GM21529 (cell line): ENCODE results near the gene MYO9A.
"Not testable (repeated sequence)": the region's sequence is repeated elsewhere in the genome, so short reads cannot be mapped to it uniquely, and the experiment has no call there.

Experiments used
- ATAC-seq: cut with Tn5 transposase; IDR thresholded peaks from one replicate; pipeline ENCODE4 v1.9.1; 2021; ENCODE audit not compliant: unreplicated experiment

Gene MYO9A

DNA sequence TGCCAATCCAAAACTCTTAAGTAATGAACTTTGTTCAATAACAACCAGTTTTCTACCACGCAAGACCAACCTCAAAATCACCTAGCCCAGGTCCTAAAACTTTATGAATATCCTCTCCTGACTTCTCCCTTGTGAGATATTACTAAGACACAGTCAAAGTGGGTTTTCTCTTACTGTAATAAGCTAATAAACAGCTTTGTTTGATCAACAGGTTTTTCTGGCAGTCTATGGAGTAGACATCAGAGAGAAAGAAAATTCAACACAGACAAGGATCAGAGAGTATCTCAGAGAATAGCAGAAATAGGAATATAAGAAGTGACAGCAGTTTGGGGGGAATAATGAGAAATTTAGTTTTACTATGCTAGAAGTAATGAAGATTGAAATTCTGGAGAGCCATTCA is 228.0 kb downstream of the MYO9A start:
- ATAC-seq: no peak

- peak; percentile 32 for ATAC-seq
Measured at GRCh38 chr15:71889385-71889784, 228.6 kb downstream of the MYO9A start.

DNA sequence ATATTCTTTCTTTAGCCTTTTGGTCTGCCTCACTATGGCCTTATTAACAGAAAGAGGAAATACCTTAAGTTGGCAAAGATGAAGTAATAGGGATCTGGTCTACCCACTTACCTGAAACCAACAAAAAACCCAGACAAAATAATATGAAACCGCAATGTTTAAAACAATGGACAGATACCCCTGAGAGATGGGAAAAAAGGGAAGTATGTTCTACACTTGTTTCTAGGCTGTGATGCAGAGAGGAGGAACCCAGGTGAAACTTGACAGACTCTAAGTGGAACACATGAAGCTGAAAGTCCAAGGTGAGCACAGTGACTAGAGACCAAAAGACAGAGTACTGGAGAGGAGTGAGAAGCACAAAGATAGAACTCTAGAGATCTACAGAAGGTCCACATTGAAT is 229.2 kb downstream of the MYO9A start:
- peak; percentile 70 for ATAC-seq

DNA sequence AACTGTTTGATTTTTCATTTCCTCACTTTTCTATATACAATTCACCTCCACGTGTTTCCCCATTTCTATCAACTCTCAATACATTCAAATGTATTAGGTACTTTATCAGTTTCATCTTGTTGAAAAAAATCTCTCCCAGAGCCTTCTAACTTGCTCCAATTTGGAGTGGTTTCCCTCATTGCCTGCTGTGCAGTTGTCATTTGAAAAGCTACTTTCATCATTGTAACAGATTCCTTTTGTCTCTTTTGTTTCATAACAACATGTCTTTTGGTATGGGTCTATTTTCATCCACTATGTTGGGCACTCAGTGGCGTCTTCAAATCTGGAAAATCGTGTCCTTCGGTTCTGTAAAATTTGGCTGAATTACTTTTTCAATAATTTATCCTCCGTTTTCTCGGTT is 232.6 kb downstream of the MYO9A start:
- ATAC-seq: no peak

- ATAC-seq: no peak
Measured at GRCh38 chr15:71883447-71883846, 234.5 kb downstream of the MYO9A start.

DNA sequence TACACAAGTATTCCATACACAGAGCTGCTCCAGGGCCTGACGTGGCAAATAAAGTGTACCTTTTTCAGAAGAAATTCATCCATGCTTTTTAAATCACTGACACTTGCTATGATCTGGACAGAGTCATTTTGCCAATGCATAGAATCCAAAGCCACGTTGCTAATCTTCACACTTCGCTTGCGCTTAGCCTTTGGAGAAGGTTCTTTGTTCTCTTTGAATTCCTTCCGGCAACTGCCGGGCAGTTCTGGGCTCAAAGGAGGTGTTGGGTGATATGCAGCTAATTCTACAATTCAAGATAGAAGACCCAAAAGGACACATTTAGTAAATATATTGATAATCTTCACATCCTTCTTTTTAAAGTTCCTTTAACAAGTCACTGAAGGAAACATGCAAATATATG is 237.7 kb downstream of the MYO9A start:
- ATAC-seq: no peak

DNA sequence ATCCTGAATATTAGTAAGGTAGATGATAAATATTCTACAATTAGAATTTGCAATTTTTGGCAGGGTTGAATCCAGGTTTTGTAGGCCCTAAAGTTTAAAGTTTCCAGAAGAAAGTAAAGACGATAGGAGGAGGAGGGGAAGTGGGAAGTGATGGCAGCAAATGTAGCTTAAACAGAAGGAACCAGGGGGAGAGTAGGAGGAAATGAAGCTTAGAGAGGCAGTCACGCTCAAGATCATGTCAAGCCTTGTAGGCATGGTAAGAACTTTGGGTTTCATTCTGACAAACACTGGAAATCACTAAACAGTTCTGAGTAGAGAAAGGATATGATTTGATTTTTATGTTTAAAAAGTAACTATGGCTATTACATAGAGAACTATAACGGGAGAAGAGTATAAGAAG is 243.7 kb downstream of the MYO9A start:
- ATAC-seq: no peak

GRCh38 chr15:71858232-71858631 is 259.7 kb downstream of the MYO9A start:
- not testable (repeated sequence) for ATAC-seq

DNA sequence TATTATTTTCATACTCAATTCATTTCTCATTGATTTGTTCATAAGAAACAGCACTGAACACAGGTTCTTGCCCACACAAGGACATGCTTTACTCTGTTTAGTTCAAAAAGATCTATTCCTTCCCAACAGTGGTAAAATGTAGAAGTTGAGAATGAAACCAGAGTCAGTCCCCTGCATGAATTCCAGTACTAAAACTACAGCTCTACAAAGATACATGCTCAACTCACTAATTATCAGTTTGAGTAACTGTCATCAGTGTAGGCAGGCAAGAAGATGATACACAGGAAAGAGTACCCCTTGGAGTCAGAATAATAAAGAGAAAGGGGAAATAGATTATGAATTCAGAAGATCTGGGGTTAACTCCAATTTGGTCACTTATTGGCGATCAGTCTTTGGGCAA is 264.4 kb downstream of the MYO9A start:
- no peak for ATAC-seq

- ATAC-seq: no peak
Measured at GRCh38 chr15:71844916-71845315, 273.0 kb downstream of the MYO9A start.

- ATAC-seq: no peak
Measured at GRCh38 chr15:71841563-71841962, 276.4 kb downstream of the MYO9A start.

DNA sequence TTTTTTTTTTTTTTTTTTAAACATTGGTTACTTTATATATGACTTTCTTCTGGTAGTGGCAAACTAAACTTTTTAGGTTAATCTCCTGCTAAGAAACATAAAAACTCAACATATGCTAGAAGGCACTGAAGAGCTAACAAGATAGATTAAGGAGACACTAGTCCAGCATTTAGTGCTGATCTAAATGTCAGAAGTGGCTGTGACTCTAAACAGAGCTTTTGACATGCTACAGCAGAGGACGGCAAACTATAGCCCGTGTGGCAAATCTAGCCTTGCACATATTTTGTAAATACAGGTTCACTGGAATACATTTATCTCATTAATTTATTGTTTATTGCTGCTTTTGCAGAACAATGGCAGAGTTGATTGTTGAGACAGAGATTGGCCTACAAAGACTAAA is 287.0 kb downstream of the MYO9A start:
- ATAC-seq: no peak

- no peak for ATAC-seq
Measured at GRCh38 chr15:71826196-71826595, 291.8 kb downstream of the MYO9A start.

GRCh38 chr15:71825021-71825730 is 292.8 kb downstream of the MYO9A start:
- no peak for ATAC-seq

- ATAC-seq: no peak
Measured at GRCh38 chr15:71823801-71824200, 294.1 kb downstream of the MYO9A start.

- ATAC-seq: no peak
Measured at GRCh38 chr15:71822890-71823630, 294.9 kb downstream of the MYO9A start.

GRCh38 chr15:71821547-71822129 is 296.3 kb downstream of the MYO9A start:
- ATAC-seq: no peak

DNA sequence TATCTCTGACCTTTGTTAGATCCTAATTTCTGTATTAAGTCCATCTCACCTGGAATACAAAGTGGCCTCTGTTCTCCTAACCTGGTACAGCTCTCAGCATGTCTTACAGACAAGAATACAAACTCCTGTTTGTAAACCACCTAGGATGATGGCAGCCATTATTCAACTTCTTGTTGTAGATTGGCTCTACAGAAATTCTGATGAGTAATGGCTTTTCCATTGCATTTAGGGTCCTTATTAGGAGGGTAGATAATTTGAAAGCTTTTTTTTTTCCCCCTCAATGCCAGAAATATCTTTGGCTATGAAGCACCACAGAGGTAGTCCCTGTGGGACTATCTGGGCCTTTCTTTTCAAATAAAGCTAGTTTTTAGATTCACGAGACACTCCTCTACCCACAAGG is 297.8 kb downstream of the MYO9A start:
- no peak for ATAC-seq

GRCh38 chr15:71817351-71817750 is 300.6 kb downstream of the MYO9A start:
- ATAC-seq: no peak

GRCh38 chr15:71815301-71815700 is 302.6 kb downstream of the MYO9A start:
- ATAC-seq: no peak

DNA sequence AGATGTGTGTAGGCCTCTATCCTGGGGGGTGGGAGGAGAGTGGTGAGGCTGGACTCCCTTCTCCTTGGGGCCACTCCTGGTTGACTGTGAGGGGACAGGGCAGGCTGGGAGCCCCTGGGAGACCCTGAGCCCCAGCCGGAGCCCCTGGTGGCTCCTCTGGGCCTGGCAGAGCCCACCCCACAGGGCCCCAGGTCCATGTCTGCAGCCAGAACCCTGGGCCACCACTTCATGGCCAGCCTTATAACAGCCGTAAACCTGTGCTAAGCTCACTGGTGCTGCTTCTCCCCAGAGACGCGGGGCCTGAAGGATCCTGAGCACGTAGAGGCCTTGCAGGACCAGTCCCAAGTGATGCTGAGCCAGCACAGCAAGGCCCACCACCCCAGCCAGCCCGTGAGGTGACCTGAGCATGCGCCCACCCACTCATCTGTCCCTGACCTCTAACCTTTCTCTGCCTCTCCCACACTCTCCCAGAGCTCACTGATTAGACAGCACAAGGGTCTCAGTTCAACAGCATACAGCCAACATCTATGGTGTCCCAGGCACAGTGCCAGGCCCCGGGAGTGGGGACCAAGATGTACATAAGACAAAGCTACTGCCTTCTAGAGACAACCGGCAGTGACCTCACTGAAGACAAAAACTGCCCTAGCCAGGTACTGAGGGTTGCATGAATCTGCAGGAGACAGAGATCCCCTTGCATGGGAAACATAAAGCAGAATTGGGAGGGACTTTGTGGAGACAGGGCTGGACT is 304.1 kb downstream of the MYO9A start:
- ATAC-seq: no peak
